GM21723 (cell line): Measurements from ENCODE around the gene SPSB4.

ENCODE experiments used
- ATAC-seq: cut with Tn5 transposase; IDR thresholded peaks from one replicate; pipeline ENCODE4 v1.9.1; 2021; ENCODE audit warnings: mild to moderate bottlenecking, moderate library complexity; ENCODE audit not compliant: unreplicated experiment

Gene SPSB4

GRCh38 chr3:141073580-141073979 lies 22.4 kb downstream of the SPSB4 start:
- no peak for ATAC-seq

GRCh38 chr3:141074529-141074928 lies 23.4 kb downstream of the SPSB4 start:
- ATAC-seq = no peak

DNA sequence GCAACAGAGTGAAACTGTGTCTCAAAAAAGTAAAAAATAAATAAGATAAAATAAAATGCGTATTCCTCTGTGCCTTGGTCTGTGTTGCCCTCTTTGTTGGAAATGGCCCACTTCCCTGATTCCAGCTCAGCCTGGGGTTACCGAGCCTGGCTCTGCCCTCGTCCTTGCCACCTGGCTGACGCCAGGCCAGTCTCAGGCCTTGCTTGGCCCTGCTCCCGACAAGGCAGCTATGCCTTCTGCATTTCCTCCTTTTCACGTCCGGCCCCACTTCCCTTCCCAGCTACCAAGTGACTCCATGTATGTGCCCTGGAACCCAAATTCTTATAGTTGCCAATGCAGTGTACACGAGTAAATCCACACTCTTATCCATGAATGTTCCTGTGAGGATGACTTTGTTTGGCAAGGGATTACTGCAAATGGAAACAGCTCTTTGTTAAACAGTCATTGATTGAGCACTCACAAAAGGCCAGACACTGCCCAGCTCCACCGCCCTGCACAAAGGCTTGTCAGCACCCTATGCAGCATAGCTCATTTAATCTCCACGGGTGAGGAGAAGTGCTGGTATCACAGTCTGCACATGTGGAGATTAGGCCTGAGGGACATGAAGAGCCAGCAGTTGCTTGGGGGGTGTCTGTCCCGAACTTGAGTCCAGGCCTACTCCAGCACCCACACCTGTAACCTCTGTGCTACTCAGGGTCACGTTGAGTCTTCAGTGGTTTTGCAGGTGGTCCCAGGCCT lies 25.1 kb downstream of the SPSB4 start:
- no peak for ATAC-seq

GRCh38 chr3:141076797-141077571 lies 25.8 kb downstream of the SPSB4 start:
- no peak for ATAC-seq

- ATAC-seq = no peak
These were observed 26.5 kb downstream of the SPSB4 start for GRCh38 chr3:141077631-141078030.

- ATAC-seq = no peak
These were observed 27.1 kb downstream of the SPSB4 start for GRCh38 chr3:141078200-141078599.

DNA sequence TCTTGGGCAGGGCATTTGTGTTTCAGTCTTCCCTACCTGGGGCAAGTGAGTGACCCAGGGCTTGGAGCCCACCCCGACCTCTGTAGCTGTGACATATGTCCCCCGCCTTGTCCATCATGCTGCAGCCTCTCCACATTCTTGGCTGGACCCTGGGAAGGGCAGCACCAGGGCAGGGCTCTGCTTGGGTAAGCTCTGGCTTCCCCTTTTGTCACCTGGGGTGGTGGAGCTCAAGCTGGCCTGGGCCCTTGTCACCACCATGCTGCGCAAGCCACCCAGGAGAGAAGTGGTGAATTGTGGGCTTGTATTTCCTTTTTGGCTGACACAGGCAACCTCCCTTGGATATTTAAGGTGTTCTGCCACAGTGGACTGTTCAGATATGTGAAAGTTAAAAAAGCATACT lies 29.3 kb downstream of the SPSB4 start:
- no peak for ATAC-seq

DNA sequence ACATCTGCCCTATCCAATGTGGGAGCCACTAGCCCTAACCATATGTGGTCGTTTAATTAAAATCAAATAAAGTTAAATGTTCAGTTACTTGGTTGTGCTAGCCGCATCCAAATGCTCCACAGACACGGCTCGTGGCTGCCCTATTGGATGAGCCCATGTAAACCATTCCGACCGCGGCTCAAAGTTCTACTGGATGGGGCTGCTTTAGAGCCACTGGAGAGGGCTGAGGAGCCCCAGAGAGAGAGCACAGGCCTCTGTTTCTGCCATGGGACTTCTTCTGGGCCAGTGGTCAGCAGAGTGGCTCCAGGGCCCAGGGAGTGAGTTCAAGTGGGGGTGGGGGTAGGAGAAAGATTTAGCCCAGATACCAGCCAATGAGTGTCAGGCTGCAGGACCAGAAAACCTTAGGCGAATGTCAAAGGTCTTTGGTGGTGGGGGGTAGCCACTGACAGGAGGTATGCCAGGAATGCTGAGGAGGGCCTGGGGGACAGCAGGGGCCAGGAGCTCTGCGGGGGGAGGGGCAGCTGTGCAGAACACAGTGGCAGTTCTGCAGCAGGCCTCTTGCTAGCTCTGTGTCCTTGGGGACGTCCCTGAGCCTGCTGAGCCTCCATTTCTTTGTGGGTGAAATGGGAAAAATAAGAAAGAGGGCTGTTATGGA lies 30.1 kb downstream of the SPSB4 start:
- ATAC-seq = no peak

GRCh38 chr3:141082064-141082463 lies 30.9 kb downstream of the SPSB4 start:
- no peak for ATAC-seq

DNA sequence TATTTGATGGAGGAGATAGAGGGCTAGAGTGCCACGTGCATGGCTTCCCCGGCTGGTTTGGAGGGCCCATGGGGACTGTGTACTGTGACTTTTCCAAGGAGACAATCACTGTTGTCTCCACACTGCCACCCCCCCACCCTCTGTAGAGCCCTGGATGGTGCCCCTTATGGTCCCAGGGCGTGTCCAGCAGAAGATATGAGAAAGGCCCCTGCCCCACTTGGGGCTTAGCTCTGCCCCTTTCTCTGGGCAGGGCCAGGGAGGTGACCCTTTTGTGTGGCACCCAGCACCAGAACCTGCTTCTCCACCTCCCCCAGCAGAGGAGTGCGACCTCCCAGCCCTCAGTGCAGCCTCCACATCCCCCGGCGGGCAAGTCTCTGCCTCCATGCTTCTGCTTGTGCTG lies 32.1 kb downstream of the SPSB4 start:
- ATAC-seq = no peak

GRCh38 chr3:141083836-141084649 lies 32.9 kb downstream of the SPSB4 start:
- ATAC-seq = no peak

DNA sequence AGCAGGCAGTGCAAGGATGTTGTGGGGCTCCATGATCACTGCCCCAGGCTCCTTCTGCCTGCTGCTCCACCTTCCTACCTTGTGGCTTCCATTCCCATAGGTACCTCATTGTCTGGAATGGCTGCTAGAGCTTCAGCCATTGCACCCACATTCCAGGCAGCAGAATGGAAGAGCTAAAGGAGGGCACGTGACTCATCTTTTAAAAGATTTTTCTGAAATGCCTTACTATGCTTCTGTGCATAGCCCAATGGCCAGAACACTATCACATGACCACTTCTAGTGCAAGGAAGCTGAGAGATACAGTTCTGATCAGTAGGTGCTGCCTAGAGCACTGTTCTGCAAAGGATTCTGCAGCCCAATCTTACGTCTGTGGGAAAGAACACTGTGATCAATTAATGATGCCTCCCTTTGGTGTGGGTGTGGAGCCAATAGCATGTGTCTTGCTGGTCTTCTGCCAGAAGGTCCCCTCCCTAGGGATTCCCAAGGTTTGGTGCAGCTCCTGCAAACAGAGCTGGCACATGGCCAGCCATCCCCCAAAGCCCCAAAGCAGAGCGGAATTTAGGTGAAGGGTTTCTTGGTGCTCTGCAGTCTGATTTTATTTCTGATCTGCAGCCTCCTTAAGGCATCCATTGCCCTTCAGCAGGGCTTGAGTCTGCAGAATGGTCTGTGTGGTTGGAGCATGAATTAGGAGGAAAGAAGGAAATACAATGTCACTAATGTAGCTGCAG lies 34.4 kb downstream of the SPSB4 start:
- ATAC-seq = no peak

DNA sequence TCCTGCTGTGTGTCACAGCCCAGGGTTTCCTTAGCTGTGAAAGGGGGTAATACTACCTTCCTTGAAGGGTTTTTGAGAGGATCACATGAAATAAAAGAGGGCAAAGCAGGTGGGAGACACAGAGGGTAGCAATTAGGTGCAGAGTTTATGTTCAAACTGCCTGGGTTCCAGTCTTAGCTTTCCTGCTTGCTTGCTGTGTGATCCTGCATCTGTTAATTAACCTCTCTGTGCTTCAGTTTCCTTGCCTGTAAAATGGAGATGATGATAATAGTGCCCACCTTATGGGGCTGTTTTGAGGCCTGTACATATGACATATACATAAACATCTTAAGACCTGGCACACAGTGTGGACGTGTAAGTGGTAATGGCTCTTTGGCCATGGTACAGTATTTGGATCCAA lies 35.0 kb downstream of the SPSB4 start:
- ATAC-seq = no peak

- no peak for ATAC-seq
These were observed 36.1 kb downstream of the SPSB4 start for GRCh38 chr3:141087076-141087777.

- ATAC-seq = no peak
These were observed 36.6 kb downstream of the SPSB4 start for GRCh38 chr3:141087778-141088130.

DNA sequence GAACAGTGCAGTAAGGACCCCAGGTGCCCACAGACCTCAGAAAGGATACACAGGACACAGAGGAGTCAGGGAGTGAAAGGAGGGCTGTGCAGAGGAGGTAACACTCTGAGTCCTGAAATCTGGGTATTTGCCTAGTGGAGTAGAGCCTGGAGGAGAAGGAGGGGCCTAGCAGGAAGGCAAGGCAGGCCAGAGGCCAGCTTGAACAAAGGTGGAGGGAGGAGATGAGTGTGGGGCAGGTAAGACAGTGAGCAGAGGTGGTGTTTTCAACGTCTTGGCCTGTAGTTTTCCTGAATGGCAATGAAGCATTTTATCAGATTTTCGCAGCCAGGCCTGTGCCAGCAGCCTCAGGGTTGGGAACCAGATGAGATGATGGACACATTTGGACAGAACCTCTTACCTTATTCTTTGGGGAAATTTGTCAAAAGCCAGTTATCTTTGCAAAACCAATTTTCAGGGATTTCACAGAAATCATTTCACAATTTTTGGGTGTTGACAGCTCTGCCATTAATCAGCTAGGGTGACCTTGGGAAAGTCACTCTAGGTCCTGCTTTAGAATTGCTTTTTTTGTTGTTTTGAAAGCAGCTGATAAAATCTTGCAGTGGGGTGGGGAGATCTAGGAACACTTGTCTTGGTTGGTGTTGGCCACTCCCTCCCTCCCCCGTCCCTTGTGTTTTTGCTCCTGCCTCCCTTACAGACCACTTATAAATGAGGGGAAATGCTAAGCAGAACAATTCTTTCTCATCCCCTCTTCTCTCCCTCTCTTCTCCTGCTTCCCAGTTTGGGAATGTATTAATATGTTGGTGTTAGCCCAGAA lies 38.4 kb downstream of the SPSB4 start:
- ATAC-seq = no peak

- no peak for ATAC-seq
These were observed 40.3 kb downstream of the SPSB4 start for GRCh38 chr3:141091426-141091825.

DNA sequence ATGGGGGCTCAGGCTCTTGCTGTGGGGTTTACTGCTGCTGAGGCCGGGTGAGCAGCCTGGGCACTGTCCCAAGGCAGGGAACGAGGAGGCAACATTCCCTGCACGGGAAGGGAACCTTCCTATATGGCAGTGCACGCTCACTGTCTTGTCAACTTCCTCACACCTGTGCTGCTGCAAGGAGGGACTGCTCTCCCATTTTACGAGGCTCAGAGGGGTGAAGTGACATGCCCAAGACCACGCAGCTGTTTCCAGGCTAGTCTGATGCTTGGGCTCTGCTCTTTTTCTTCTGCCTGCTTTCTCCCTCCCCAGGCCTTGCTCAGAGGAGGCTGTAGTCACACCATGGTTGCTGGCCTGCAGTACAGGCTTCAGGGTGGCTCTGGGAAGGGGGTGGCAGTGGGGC lies 41.5 kb downstream of the SPSB4 start:
- ATAC-seq = no peak

- no peak for ATAC-seq
These were observed 42.2 kb downstream of the SPSB4 start for GRCh38 chr3:141093397-141093796.
